Measurements from ENCODE around the gene SMIM27. TPM values are rescaled to one million over a fixed set of nuclear protein-coding genes. Genes with fewer than 3 reads are reported as not detected.
"Not testable (repeated sequence)": the region's sequence is repeated elsewhere in the genome, so short reads cannot be mapped to it uniquely, and the experiment has no call there.

The SMIM27 gene
- polyA plus RNA-seq, 4 donors = 15.9 to 20.6 (median 17.5) TPM

- no peak for DNase-seq (ENCODE audit: low read depth in 4 of 4, low spot score in 2 of 4)
Measured at GRCh38 chr9:32590898-32591297, 38.8 kb downstream of the SMIM27 start.

DNA sequence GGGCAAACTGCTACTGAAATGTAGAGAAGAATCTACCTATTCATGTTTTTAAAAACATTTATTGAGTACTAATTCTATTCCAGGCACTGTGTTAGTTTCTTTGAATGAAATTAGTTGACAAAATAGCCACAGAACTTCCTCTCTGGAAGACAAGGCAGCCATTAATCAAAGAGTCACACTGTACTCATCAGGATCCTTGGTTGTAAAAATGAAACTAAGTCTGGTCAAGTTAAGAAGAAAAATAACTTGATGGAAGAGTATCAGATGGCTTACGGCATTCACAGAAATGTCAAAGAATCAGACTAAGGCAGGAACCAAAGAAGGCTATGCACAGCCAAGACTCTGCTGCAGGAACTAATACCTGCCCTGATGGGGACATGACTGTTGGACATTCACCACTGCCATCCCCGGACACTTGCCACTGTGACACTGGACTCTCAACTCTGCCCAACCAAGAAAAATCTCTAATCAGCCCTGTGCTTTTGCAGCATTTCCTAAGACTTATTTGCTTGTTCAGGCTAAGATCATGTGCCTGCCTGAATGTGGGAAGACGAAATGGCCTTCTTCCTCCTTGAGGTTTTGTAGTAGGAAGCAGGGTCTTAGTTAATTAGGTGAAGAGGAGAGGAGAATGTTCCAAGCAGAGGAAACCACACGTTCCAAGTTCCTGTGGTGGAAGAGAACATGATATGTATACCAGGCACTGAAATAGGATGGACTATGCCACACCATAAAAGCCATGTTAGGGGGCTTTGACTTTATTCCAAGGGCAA lies 44.2 kb downstream of the SMIM27 start:
- DNase-seq (ENCODE audit: low read depth in 4 of 4, low spot score in 2 of 4) = no peak

- no peak for DNase-seq (ENCODE audit: low read depth in 4 of 4, low spot score in 2 of 4)
Measured at GRCh38 chr9:32596936-32597335, 44.8 kb downstream of the SMIM27 start.

DNA sequence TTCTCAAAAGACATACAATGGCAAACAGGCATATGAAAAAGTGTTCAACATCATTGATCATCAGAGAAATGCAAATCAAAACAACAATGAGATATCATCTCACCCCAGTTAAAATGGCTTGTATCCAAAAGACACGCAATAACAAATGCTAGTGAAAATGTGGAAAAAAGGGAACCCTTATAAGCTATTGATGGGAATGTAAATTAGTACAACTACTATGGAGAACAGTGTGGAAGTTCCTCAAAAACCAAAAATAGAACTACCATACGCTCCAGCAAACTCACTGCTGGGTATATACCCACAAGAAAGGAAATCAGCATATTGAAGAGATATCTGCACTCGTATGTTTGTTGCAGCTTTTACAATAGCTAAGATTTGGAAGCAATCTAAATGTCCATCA lies 46.9 kb downstream of the SMIM27 start:
- not testable (repeated sequence) for DNase-seq (ENCODE audit: low read depth in 4 of 4, low spot score in 2 of 4)

Other genes starting within 250 kb of the SMIM27 start
- 10 to 100 TPM; 43.0 to 55.4 (median 45.5) TPM for gene ACO1, start 167.7 kb upstream of the SMIM27 start, polyA plus RNA-seq (ENCODE audit: insufficient read length in 4 of 4)
- gene RIGI, start 26.1 kb upstream of the SMIM27 start, polyA plus RNA-seq (ENCODE audit: insufficient read length in 4 of 4) = 10 to 100 TPM; 10.8 to 13.0 (median 12.0) TPM
- 10 to 100 TPM; 27.9 to 38.6 (median 30.6) TPM for gene TOPORS, start 259 bp downstream of the SMIM27 start, polyA plus RNA-seq (ENCODE audit: insufficient read length in 4 of 4)
- 100 to 1,000 TPM in 1 of 4 donors, 10 to 100 TPM in 3; 68.8 to 106 (median 73.4) TPM for gene NDUFB6, start 20.8 kb downstream of the SMIM27 start, polyA plus RNA-seq (ENCODE audit: insufficient read length in 4 of 4)
- gene TAF1L, start 83.3 kb downstream of the SMIM27 start, polyA plus RNA-seq (ENCODE audit: insufficient read length in 4 of 4) = under 1 TPM; 0.03 to 0.12 (median 0.09) TPM
- gene TMEM215, start 231.2 kb downstream of the SMIM27 start, polyA plus RNA-seq (ENCODE audit: insufficient read length in 4 of 4) = under 1 TPM; 0.20 to 0.54 (median 0.26) TPM